HL-60 (cell line): ENCODE data around the gene CLDN11.

Source experiments
- DNase-seq, 2 experiments: peaks; one replicate each; pipeline ENCODE4 v3.0.0-alpha.2; 2010 to 2020; ENCODE audit warnings: low read depth in 1 of 2, low spot score in 1 of 2
- H3K27ac ChIP-seq: fragments of 250-450 bp; sonication (Bioruptor Pico); replicated peaks from 2 replicates; pipeline ENCODE4 v1.5.1; 2020; ENCODE audit warnings: mild to moderate bottlenecking, moderate library complexity
- H3K27me3 ChIP-seq: fragments of 250-450 bp; sonication (Bioruptor Pico); 2 replicates; pipeline ENCODE4 v1.5.1; 2021; ENCODE audit warnings: mild to moderate bottlenecking, moderate library complexity; ENCODE audit not compliant: insufficient read depth, poor library complexity, severe bottlenecking
- H3K4me3 ChIP-seq: replicated peaks from 2 replicates; pipeline ENCODE4 v1.5.1; 2011; ENCODE audit warnings: mild to moderate bottlenecking, control low read depth, low read length; ENCODE audit not compliant: insufficient read depth
- GABPA ChIP-seq: IDR thresholded peaks from 2 replicates; pipeline ENCODE4 v1.6.1; 2012; ENCODE audit warnings: low read depth
- POLR2AphosphoS5 ChIP-seq: IDR thresholded peaks from 2 replicates; pipeline ENCODE4 v1.6.1; 2012; ENCODE audit warnings: low read depth
- SPI1 ChIP-seq: IDR thresholded peaks from 2 replicates; pipeline ENCODE4 v1.6.1; 2012; ENCODE audit warnings: low read depth, mild to moderate bottlenecking, borderline replicate concordance
- TF ChIP-seq, protein P1 (sequence below): IDR thresholded peaks from one replicate; pipeline ENCODE4 v1.5.1; 2011; ENCODE audit warnings: low read length, control low read depth, inconsistent platforms; ENCODE audit not compliant: insufficient read depth
- TF ChIP-seq, protein P2 (sequence below): IDR thresholded peaks from 2 replicates; pipeline ENCODE4 v1.6.1; 2012; ENCODE audit warnings: low read depth; ENCODE audit not compliant: insufficient replicate concordance

CLDN11 gene

DNA sequence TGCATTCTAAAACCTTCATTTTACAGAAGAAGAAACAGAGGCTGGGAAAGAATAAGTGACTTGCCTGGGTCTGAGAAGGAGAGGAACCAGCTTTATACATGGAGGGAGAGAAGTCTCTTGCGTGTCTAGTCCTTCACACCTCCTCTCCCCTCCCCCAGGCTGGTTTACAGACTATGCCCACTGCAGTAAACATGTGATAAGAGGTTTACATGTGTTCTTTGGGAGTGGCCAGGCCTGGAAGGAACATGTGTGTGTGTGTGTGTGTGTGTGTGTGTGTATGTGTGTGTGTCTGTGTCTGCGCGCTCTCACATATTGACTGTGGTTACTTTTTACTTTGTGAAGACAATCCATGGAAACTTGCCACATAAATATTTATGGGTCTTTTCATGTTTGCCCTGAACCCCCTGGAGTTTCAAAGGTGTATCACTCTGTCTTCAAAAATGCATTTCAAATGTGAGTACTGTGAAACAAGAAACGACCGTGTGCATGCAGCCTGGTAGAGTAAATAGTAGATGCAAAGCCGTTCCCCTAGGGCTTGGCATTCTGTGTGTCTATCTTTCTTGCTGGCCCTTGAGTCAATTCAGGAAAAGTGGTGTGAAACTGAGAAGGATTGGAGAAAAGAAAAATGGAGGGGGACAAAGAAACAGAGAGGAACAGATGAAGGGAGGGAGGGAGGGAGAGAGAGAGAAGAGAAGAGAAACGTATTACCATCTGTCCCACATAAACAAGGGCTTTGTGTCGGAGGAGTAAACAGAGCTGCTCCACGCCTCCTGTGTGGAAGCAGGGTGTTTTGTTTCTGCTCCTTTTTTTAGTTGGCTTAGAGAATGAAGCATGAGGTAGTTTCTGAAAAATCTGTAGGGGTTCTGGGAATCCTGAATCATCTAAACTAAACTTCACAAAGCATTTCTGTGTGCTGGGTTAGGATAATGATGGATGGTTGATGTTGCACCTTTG lies 51.7 kb downstream of the CLDN11 start:
- no peak overlapping the region for H3K27ac ChIP-seq
- H3K27me3 ChIP-seq: peaks cover 8% of the 10 kb centered on the region
- TF ChIP-seq GABPA (no peak), POLR2AphosphoS5 (no peak), SPI1 (no peak)
- TF ChIP-seq, protein P1, sequence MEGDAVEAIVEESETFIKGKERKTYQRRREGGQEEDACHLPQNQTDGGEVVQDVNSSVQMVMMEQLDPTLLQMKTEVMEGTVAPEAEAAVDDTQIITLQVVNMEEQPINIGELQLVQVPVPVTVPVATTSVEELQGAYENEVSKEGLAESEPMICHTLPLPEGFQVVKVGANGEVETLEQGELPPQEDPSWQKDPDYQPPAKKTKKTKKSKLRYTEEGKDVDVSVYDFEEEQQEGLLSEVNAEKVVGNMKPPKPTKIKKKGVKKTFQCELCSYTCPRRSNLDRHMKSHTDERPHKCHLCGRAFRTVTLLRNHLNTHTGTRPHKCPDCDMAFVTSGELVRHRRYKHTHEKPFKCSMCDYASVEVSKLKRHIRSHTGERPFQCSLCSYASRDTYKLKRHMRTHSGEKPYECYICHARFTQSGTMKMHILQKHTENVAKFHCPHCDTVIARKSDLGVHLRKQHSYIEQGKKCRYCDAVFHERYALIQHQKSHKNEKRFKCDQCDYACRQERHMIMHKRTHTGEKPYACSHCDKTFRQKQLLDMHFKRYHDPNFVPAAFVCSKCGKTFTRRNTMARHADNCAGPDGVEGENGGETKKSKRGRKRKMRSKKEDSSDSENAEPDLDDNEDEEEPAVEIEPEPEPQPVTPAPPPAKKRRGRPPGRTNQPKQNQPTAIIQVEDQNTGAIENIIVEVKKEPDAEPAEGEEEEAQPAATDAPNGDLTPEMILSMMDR: no peak
- TF ChIP-seq, protein P2, sequence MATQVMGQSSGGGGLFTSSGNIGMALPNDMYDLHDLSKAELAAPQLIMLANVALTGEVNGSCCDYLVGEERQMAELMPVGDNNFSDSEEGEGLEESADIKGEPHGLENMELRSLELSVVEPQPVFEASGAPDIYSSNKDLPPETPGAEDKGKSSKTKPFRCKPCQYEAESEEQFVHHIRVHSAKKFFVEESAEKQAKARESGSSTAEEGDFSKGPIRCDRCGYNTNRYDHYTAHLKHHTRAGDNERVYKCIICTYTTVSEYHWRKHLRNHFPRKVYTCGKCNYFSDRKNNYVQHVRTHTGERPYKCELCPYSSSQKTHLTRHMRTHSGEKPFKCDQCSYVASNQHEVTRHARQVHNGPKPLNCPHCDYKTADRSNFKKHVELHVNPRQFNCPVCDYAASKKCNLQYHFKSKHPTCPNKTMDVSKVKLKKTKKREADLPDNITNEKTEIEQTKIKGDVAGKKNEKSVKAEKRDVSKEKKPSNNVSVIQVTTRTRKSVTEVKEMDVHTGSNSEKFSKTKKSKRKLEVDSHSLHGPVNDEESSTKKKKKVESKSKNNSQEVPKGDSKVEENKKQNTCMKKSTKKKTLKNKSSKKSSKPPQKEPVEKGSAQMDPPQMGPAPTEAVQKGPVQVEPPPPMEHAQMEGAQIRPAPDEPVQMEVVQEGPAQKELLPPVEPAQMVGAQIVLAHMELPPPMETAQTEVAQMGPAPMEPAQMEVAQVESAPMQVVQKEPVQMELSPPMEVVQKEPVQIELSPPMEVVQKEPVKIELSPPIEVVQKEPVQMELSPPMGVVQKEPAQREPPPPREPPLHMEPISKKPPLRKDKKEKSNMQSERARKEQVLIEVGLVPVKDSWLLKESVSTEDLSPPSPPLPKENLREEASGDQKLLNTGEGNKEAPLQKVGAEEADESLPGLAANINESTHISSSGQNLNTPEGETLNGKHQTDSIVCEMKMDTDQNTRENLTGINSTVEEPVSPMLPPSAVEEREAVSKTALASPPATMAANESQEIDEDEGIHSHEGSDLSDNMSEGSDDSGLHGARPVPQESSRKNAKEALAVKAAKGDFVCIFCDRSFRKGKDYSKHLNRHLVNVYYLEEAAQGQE: no peak
- H3K4me3 ChIP-seq: no peak overlapping the region
- no peak for DNase-seq

DNA sequence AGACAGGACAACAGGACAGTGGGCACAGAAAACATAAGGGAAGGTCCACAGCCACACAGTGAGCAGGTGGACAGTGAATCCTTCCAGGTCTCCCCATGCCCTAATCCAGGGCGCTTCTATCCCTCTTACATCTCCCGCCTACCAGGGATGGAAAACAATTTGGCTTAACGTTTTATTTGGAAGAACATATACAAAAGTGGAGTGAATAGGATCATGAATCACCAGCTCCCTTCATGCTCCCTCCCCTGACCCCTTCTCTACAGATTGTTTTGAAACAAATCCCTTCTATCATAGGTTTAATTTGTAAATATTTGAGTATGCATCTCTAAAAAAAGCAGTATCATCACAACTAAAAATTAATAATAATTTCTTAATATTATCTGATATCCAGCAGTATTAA lies 52.5 kb downstream of the CLDN11 start:
- Histone ChIP-seq H3K27ac (no peak overlapping the region), H3K4me3 (no peak overlapping the region), H3K27me3 (peaks cover 6% of the 10 kb centered on the region)
- no peak for DNase-seq
- TF ChIP-seq, protein P1: no peak
- TF ChIP-seq SPI1: no peak

DNA sequence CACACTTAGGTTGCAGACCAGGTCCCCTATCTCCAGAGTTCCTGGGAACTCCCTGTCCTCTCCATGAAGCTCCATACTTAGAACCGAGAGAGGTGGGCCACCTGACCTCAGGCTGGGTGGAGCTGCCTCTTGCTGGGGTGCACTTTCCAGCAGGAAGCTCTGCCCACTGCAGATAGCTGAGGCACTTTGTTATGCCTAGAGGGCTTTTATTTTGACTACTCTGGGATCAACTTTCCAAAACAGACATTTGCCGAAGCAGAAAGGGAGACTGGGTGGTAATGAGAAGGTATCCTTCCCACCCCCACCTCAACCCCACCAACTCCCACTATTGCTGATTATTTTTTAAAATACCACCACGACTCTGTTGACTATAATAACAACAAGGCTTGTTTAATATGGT lies 54.7 kb downstream of the CLDN11 start:
- no peak for DNase-seq
- TF ChIP-seq GABPA: no peak
- TF ChIP-seq, protein P1: no peak
- TF ChIP-seq SPI1: no peak
- TF ChIP-seq, protein P2: no peak
- TF ChIP-seq POLR2AphosphoS5: no peak
- H3K27me3 ChIP-seq: peaks cover 4% of the 10 kb centered on the region
- no peak overlapping the region for H3K27ac ChIP-seq
- no peak overlapping the region for H3K4me3 ChIP-seq
